SK-N-SH (cell line): ENCODE results near the gene ZFC3H1. TPM values are rescaled to one million over a fixed set of nuclear protein-coding genes. Genes with fewer than 3 reads are reported as not detected.

Source experiments
- CTCF ChIA-PET: fragments of 300-600, 350-600 bp; formaldehyde crosslinking; extraction: SDS; loops from one replicate; lab custom pipeline; 2021; lab: Yijun Ruan, JAX
- POLR2A ChIA-PET: fragments of 350-600 bp; sonication (Branson Sonifier 250); formaldehyde crosslinking; extraction: SDS; loops from one replicate; lab custom pipeline; 2020; ENCODE audit warnings: antibody characterized with exemption, inconsistent platforms; lab: Yijun Ruan, JAX
- DNase-seq: peaks from one replicate; pipeline ENCODE4 v3.0.0; 2012
- H2AFZ ChIP-seq: fragments of 200-600 bp; sonication (generic); 2 replicates; pipeline ENCODE4 v1.8.1; 2016; ENCODE audit warnings: antibody characterized with exemption, mild to moderate bottlenecking, low read depth
- H3F3A ChIP-seq: fragments of 200-600 bp; sonication (generic); replicated peaks from 2 replicates; pipeline ENCODE3; 2016; ENCODE audit warnings: antibody characterized with exemption, mild to moderate bottlenecking; ENCODE audit not compliant: insufficient read depth
- H3K27ac ChIP-seq, 2 experiments: fragments of 200-500 bp in 1 of 2; fragments of 200-600 bp in 1 of 2; sonication (Bioruptor generic) in 1 of 2; sonication (generic), shearing (Covaris generic) in 1 of 2; 2 replicates each; pipeline versions ENCODE4 v1.5.1 to v1.6.1; 2014 to 2016; ENCODE audit warnings: low read depth in 2 of 2, inconsistent platforms in 1 of 2, low read length in 1 of 2, mild to moderate bottlenecking in 1 of 2, mixed read lengths in 1 of 2
- H3K27me3 ChIP-seq: fragments of 200-600 bp; sonication (generic), shearing (Covaris generic); 2 replicates; pipeline ENCODE4 v1.6.1; 2016; ENCODE audit warnings: mixed run types; ENCODE audit not compliant: insufficient read depth
- H3K36me3 ChIP-seq, 2 experiments: fragments of 200-500 bp in 1 of 2; fragments of 200-600 bp in 1 of 2; sonication (Bioruptor generic) in 1 of 2; sonication (generic) in 1 of 2; replicated peaks in 1 of 2; 2 replicates each; pipeline versions ENCODE3 to v1.5.1; 2014 to 2016; ENCODE audit warnings: low read length in 1 of 2, mild to moderate bottlenecking in 1 of 2; ENCODE audit not compliant: insufficient read depth in 2 of 2, control insufficient read depth in 1 of 2
- H3K4me1 ChIP-seq, 2 experiments: fragments of 200-500 bp in 1 of 2; fragments of 200-600 bp in 1 of 2; sonication (Bioruptor generic) in 1 of 2; sonication (generic), shearing (Covaris generic) in 1 of 2; 2 replicates each; pipeline versions ENCODE4 v1.5.1 to v1.6.1; 2014 to 2016; ENCODE audit warnings: low read depth in 1 of 2, low read length in 1 of 2, mixed run types in 1 of 2; ENCODE audit not compliant: insufficient read depth in 2 of 2, control insufficient read depth in 1 of 2
- H3K4me2 ChIP-seq: fragments of 200-600 bp; sonication (generic), shearing (Covaris generic); 2 replicates; pipeline ENCODE4 v1.6.1; 2017; ENCODE audit warnings: mixed run types
- H3K4me3 ChIP-seq, 2 experiments: fragments of 200-500 bp in 1 of 2; fragments of 200-600 bp in 1 of 2; sonication (Bioruptor generic) in 1 of 2; sonication (generic), shearing (Covaris generic) in 1 of 2; 2 replicates each; pipeline versions ENCODE4 v1.5.1 to v1.8.1; 2014 to 2016; ENCODE audit warnings: low read depth in 2 of 2, inconsistent platforms in 1 of 2, low read length in 1 of 2, mild to moderate bottlenecking in 1 of 2, mixed read lengths in 1 of 2, moderate library complexity in 1 of 2
- H3K79me2 ChIP-seq: fragments of 200-600 bp; sonication (generic); 2 replicates; pipeline ENCODE4 v1.8.1; 2017; ENCODE audit warnings: mild to moderate bottlenecking; ENCODE audit not compliant: insufficient read depth
- H3K9ac ChIP-seq: fragments of 200-600 bp; sonication (generic); 2 replicates; pipeline ENCODE4 v1.6.1; 2017; ENCODE audit warnings: mixed run types
- H3K9me2 ChIP-seq: fragments of 200-600 bp; sonication (generic); 2 replicates; pipeline ENCODE4 v1.6.1; 2017; ENCODE audit warnings: mixed run types
- H3K9me3 ChIP-seq: fragments of 200-600 bp; sonication (generic); 2 replicates; pipeline ENCODE4 v1.6.1; 2017; ENCODE audit warnings: mixed run types, mild to moderate bottlenecking, moderate library complexity
- H4K20me1 ChIP-seq: fragments of 200-600 bp; sonication (generic); 2 replicates; pipeline ENCODE4 v1.6.1; 2017; ENCODE audit warnings: mild to moderate bottlenecking, mixed run types; ENCODE audit not compliant: insufficient read depth
- ELF1 ChIP-seq: IDR thresholded peaks from 2 replicates; pipeline ENCODE4 v1.4.0; 2012
- EZH2phosphoT487 ChIP-seq: fragments of 200-600 bp; sonication (generic); IDR thresholded peaks from 2 replicates; pipeline ENCODE4 v1.6.1; 2017; ENCODE audit warnings: low read depth, mixed run types, mild to moderate bottlenecking, antibody characterized with exemption, moderate library complexity, borderline replicate concordance
- FOXJ3 ChIP-seq: sonication (generic); formaldehyde crosslinking; IDR thresholded peaks from 2 replicates; pipeline ENCODE4 v1.5.1; 2020; ENCODE audit warnings: mild to moderate bottlenecking, missing genetic modification reagents
- GABPA ChIP-seq: IDR thresholded peaks from 2 replicates; pipeline ENCODE4 v1.4.0; 2012; ENCODE audit warnings: low read depth, mild to moderate bottlenecking
- JUND ChIP-seq: IDR thresholded peaks from 2 replicates; pipeline ENCODE4 v1.4.0; 2012
- MXI1 ChIP-seq: IDR thresholded peaks from 2 replicates; pipeline ENCODE4 v1.6.1; 2012; ENCODE audit warnings: mild to moderate bottlenecking, low read depth, low read length, improper control_type of control experiment
- RCOR1 ChIP-seq: fragments of 150-350 bp; IDR thresholded peaks from 2 replicates; pipeline ENCODE4 v1.6.1; 2017; ENCODE audit warnings: antibody characterized with exemption, low read length
- RFX5 ChIP-seq: IDR thresholded peaks from 2 replicates; pipeline ENCODE4 v1.6.1; 2012; ENCODE audit warnings: mild to moderate bottlenecking, improper control_type of control experiment, low read length
- RXRA ChIP-seq: IDR thresholded peaks from 2 replicates; pipeline ENCODE4 v1.4.0; 2012; ENCODE audit warnings: low read depth, mild to moderate bottlenecking, borderline replicate concordance
- SIN3A ChIP-seq: IDR thresholded peaks from 2 replicates; pipeline ENCODE4 v1.6.1; 2012; ENCODE audit warnings: low read depth, mild to moderate bottlenecking, low read length, moderate library complexity, borderline replicate concordance
- SMC3 ChIP-seq: IDR thresholded peaks from 2 replicates; pipeline ENCODE4 v1.6.1; 2012; ENCODE audit warnings: low read depth, low read length, improper control_type of control experiment
- TAF1 ChIP-seq: IDR thresholded peaks from 2 replicates; pipeline ENCODE4 v1.6.1; 2012; ENCODE audit warnings: low read depth, mild to moderate bottlenecking, low read length, moderate library complexity, borderline replicate concordance
- TCF12 ChIP-seq: IDR thresholded peaks from 2 replicates; pipeline ENCODE4 v1.4.0; 2012
- TEAD4 ChIP-seq: IDR thresholded peaks from 2 replicates; pipeline ENCODE4 v1.4.0; 2012; ENCODE audit warnings: mild to moderate bottlenecking, borderline replicate concordance; ENCODE audit not compliant: insufficient read depth
- YY1 ChIP-seq: IDR thresholded peaks from 2 replicates; pipeline ENCODE4 v1.4.0; 2012; ENCODE audit warnings: low read depth, mild to moderate bottlenecking
- WGBS: methylation state at CpG from one replicate; pipeline ENCODE4 v1.1.6; 2017; ENCODE audit warnings: low lambda C conversion rate; 5-methylcytosine and 5-hydroxymethylcytosine counted together
- polyA plus RNA-seq, 3 experiments: library from polyadenylated mRNA; depleted of rRNA; stranded (reverse); fragments of >200 nt; gene quantifications; 2 replicates each; pipeline ENCODE4 v1.2.3, GENCODE V29; 2012
- TF ChIP-seq, protein P1 (sequence below): IDR thresholded peaks from 2 replicates; pipeline ENCODE4 v1.4.0; 2012; ENCODE audit warnings: low read depth, borderline replicate concordance
- TF ChIP-seq, protein P2 (sequence below): IDR thresholded peaks from 2 replicates; pipeline ENCODE4 v1.6.1; 2012; ENCODE audit warnings: mild to moderate bottlenecking, low read depth, low read length, moderate library complexity
- TF ChIP-seq, protein P3 (sequence below): IDR thresholded peaks from 2 replicates; pipeline ENCODE4 v1.4.0; 2012; ENCODE audit warnings: low read depth
- TF ChIP-seq, protein P4 (sequence below): fragments of 150-350 bp; IDR thresholded peaks from 2 replicates; pipeline ENCODE4 v1.6.1; 2017; ENCODE audit warnings: antibody characterized with exemption, low read length, low read depth, borderline replicate concordance
- TF ChIP-seq, protein P5 (sequence below): IDR thresholded peaks from 2 replicates; pipeline ENCODE4 v1.4.0; 2012; ENCODE audit warnings: low read depth, borderline replicate concordance
- TF ChIP-seq, protein P6 (sequence below): IDR thresholded peaks from 2 replicates; pipeline ENCODE4; 2012
- TF ChIP-seq, protein P7 (sequence below): fragments of 200-600 bp; sonication (generic); IDR thresholded peaks from 2 replicates; pipeline ENCODE4 v1.6.1; 2017; ENCODE audit warnings: antibody characterized with exemption, mild to moderate bottlenecking, moderate library complexity

The ZFC3H1 gene
- polyA plus RNA-seq, 1 of the 3 experiments (the other 2 are of a cell fraction): 19.1 TPM

DNA sequence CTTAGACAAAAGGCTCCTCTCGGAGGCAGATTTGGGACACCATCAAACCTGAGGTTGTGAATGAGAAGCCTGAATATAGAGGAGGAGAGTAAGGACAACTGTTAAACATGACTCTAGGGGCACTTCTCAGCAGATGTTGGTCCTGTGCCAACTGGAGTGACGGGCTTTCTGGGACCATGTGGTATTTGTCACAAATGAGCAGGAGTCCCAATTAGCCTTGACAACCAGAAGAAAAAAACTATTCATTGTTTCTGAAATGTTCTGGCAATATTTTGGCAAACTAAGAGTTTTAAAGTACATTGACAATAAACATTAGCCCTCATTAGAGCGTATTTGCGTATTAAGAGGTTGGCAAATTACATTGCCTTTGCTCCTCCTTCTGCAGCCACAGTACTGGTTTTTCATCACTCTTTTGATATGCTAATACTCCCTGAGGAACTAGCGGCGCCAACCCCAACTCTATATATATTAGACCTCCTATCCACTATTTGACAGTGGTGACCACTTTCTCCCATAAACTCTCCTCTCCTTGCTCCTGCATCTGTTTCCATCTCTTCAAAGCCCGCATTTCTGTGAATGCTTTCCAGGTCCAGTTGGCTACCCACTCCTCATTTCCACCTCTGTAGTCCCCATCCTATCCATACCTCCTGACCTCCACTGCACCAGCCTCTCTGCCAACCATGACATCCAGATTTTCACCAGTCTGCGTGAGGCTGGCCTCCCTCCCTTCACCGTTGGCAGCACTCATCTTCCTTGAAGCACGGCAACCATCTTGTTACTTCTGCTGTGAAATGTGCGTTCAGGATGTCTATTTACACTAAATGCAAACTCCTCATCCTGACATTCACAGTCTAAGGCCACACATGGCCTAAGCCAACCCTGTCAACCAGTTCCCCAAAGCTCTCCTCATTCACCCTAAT lies 100.7 kb downstream of the ZFC3H1 start:
- Histone ChIP-seq H3K4me3 (no peak overlapping the region; a peak in 1 of 4 replicates), H3K36me3 (no peaks in the 10 kb centered on the region), H3K79me2 (no peaks in the 10 kb centered on the region), H3K9me2 (no peaks in the 10 kb centered on the region), H3K4me2 (no peak overlapping the region), H3K27me3 (no peaks in the 10 kb centered on the region), H4K20me1 (no peaks in the 10 kb centered on the region), H3K9me3 (no peaks in the 10 kb centered on the region), H3K9ac (no peak overlapping the region), H2AFZ (no peak overlapping the region), H3K4me1 (peaks cover 11 to 43% of the 10 kb centered on the region in 2 experiments), H3F3A (peaks cover 10% of the 10 kb centered on the region), H3K27ac (peak overlapping the region; percentile 8 to 95; a peak in 3 of 4 replicates)
- ChIA-PET CTCF (no interaction called here), POLR2A (no interaction called here)
- 63% methylated on average over 11 of the region's 11 CpGs for WGBS
- peak; percentile 60 for DNase-seq
- TF ChIP-seq, protein P1, sequence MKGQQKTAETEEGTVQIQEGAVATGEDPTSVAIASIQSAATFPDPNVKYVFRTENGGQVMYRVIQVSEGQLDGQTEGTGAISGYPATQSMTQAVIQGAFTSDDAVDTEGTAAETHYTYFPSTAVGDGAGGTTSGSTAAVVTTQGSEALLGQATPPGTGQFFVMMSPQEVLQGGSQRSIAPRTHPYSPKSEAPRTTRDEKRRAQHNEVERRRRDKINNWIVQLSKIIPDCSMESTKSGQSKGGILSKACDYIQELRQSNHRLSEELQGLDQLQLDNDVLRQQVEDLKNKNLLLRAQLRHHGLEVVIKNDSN: no peak
- TF ChIP-seq TEAD4: no peak
- no peak for TF ChIP-seq TAF1
- peak; percentile 91 for TF ChIP-seq RCOR1
- TF ChIP-seq JUND: no peak
- TF ChIP-seq MXI1: peak; percentile 67
- no peak for TF ChIP-seq RFX5
- TF ChIP-seq, protein P2, sequence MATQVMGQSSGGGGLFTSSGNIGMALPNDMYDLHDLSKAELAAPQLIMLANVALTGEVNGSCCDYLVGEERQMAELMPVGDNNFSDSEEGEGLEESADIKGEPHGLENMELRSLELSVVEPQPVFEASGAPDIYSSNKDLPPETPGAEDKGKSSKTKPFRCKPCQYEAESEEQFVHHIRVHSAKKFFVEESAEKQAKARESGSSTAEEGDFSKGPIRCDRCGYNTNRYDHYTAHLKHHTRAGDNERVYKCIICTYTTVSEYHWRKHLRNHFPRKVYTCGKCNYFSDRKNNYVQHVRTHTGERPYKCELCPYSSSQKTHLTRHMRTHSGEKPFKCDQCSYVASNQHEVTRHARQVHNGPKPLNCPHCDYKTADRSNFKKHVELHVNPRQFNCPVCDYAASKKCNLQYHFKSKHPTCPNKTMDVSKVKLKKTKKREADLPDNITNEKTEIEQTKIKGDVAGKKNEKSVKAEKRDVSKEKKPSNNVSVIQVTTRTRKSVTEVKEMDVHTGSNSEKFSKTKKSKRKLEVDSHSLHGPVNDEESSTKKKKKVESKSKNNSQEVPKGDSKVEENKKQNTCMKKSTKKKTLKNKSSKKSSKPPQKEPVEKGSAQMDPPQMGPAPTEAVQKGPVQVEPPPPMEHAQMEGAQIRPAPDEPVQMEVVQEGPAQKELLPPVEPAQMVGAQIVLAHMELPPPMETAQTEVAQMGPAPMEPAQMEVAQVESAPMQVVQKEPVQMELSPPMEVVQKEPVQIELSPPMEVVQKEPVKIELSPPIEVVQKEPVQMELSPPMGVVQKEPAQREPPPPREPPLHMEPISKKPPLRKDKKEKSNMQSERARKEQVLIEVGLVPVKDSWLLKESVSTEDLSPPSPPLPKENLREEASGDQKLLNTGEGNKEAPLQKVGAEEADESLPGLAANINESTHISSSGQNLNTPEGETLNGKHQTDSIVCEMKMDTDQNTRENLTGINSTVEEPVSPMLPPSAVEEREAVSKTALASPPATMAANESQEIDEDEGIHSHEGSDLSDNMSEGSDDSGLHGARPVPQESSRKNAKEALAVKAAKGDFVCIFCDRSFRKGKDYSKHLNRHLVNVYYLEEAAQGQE: no peak
- TF ChIP-seq SIN3A: no peak
- peak; percentile 69 for TF ChIP-seq TCF12
- TF ChIP-seq EZH2phosphoT487: no peak
- peak; percentile 85 for TF ChIP-seq FOXJ3 (CRISPR knock-in tag)
- TF ChIP-seq, protein P3, sequence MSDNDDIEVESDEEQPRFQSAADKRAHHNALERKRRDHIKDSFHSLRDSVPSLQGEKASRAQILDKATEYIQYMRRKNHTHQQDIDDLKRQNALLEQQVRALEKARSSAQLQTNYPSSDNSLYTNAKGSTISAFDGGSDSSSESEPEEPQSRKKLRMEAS: no peak
- TF ChIP-seq GABPA: no peak
- TF ChIP-seq ELF1: no peak
- TF ChIP-seq, protein P4, sequence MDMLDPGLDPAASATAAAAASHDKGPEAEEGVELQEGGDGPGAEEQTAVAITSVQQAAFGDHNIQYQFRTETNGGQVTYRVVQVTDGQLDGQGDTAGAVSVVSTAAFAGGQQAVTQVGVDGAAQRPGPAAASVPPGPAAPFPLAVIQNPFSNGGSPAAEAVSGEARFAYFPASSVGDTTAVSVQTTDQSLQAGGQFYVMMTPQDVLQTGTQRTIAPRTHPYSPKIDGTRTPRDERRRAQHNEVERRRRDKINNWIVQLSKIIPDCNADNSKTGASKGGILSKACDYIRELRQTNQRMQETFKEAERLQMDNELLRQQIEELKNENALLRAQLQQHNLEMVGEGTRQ: no peak
- no peak for TF ChIP-seq YY1
- TF ChIP-seq, protein P5, sequence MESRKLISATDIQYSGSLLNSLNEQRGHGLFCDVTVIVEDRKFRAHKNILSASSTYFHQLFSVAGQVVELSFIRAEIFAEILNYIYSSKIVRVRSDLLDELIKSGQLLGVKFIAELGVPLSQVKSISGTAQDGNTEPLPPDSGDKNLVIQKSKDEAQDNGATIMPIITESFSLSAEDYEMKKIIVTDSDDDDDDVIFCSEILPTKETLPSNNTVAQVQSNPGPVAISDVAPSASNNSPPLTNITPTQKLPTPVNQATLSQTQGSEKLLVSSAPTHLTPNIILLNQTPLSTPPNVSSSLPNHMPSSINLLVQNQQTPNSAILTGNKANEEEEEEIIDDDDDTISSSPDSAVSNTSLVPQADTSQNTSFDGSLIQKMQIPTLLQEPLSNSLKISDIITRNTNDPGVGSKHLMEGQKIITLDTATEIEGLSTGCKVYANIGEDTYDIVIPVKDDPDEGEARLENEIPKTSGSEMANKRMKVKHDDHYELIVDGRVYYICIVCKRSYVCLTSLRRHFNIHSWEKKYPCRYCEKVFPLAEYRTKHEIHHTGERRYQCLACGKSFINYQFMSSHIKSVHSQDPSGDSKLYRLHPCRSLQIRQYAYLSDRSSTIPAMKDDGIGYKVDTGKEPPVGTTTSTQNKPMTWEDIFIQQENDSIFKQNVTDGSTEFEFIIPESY: no peak
- TF ChIP-seq, protein P6, sequence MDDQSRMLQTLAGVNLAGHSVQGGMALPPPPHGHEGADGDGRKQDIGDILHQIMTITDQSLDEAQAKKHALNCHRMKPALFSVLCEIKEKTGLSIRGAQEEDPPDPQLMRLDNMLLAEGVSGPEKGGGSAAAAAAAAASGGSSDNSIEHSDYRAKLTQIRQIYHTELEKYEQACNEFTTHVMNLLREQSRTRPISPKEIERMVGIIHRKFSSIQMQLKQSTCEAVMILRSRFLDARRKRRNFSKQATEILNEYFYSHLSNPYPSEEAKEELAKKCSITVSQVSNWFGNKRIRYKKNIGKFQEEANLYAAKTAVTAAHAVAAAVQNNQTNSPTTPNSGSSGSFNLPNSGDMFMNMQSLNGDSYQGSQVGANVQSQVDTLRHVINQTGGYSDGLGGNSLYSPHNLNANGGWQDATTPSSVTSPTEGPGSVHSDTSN: peak; percentile 54; the same call in 1 of the 2 replicates
- TF ChIP-seq, protein P7, sequence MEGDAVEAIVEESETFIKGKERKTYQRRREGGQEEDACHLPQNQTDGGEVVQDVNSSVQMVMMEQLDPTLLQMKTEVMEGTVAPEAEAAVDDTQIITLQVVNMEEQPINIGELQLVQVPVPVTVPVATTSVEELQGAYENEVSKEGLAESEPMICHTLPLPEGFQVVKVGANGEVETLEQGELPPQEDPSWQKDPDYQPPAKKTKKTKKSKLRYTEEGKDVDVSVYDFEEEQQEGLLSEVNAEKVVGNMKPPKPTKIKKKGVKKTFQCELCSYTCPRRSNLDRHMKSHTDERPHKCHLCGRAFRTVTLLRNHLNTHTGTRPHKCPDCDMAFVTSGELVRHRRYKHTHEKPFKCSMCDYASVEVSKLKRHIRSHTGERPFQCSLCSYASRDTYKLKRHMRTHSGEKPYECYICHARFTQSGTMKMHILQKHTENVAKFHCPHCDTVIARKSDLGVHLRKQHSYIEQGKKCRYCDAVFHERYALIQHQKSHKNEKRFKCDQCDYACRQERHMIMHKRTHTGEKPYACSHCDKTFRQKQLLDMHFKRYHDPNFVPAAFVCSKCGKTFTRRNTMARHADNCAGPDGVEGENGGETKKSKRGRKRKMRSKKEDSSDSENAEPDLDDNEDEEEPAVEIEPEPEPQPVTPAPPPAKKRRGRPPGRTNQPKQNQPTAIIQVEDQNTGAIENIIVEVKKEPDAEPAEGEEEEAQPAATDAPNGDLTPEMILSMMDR: no peak
- no peak for TF ChIP-seq RXRA
- no peak for TF ChIP-seq SMC3
